Endothelial cell of umbilical vein (primary cell): ENCODE measurements around the gene KIF9. TPM values are rescaled to one million over a fixed set of nuclear protein-coding genes. Genes with fewer than 3 reads are reported as not detected.

Experiments
- BruUV-seq: library from RNA; stranded (reverse); fragments of 400-500 nt; replicated peaks from 2 replicates; lab custom pipeline; 2021; lab: Mats Ljungman, UMichigan
- CTCF ChIA-PET: fragments of 300-600, 350-600 bp; sonication (Branson Sonifier 250); formaldehyde crosslinking; loops from one replicate; lab custom pipeline; 2021; ENCODE audit warnings: antibody characterized with exemption, inconsistent platforms; lab: Charles Lee
- POLR2A ChIA-PET: fragments of 300-600, 350-600 bp; sonication (Branson Sonifier 250); formaldehyde crosslinking; loops from one replicate; lab custom pipeline; 2021; ENCODE audit warnings: antibody characterized with exemption, inconsistent platforms; lab: Charles Lee
- DNase-seq: peaks from one replicate; pipeline ENCODE4 v3.0.0-alpha.2; 2011; ENCODE audit warnings: low read depth, low spot score
- FAIRE-seq: peaks from 2 replicates; lab custom pipeline; 2011; peaks lifted over from hg19 to GRCh38; lab: Jason Lieb, UNC
- H2AFZ ChIP-seq: 2 replicates; pipeline ENCODE4 v1.6.0; 2012; ENCODE audit warnings: low read depth, low read length, control low read depth, inconsistent platforms
- H3K27ac ChIP-seq: 2 replicates; pipeline ENCODE4 v1.5.1; 2011; ENCODE audit warnings: low read depth, mild to moderate bottlenecking, control low read depth, low read length, moderate library complexity; ENCODE audit not compliant: insufficient read depth
- H3K27me3 ChIP-seq, 2 experiments: 2 replicates each; pipeline versions ENCODE4 v1.6.0 to v1.6.1; 2011; ENCODE audit warnings: low read length in 2 of 2, mixed read lengths in 1 of 2; ENCODE audit not compliant: control insufficient read depth in 2 of 2, insufficient read depth in 2 of 2
- H3K36me3 ChIP-seq, 2 experiments: 2 replicates in 1 of 2; 3 replicates in 1 of 2; pipeline ENCODE4 v1.5.1; 2011; ENCODE audit warnings: low read length in 2 of 2, mild to moderate bottlenecking in 1 of 2, moderate library complexity in 1 of 2; ENCODE audit not compliant: control insufficient read depth in 2 of 2, insufficient read depth in 2 of 2; ENCODE audit errors: extremely low read depth in 1 of 2
- H3K4me1 ChIP-seq: 3 replicates; pipeline ENCODE4 v1.5.1; 2011; ENCODE audit warnings: mild to moderate bottlenecking, low read length; ENCODE audit not compliant: control insufficient read depth, insufficient read depth; ENCODE audit errors: extremely low read depth
- H3K4me2 ChIP-seq: 2 replicates; pipeline ENCODE4 v1.6.1; 2011; ENCODE audit warnings: low read length, control low read depth, mixed read lengths; ENCODE audit not compliant: insufficient read depth
- H3K4me3 ChIP-seq, 3 experiments: fragments of 200-600 bp in 1 of 3; sonication (generic), shearing (Covaris generic) in 1 of 3; replicated peaks in 1 of 3; 2 replicates each; pipeline ENCODE4 v1.5.1; 2011 to 2016; ENCODE audit warnings: control low read depth in 3 of 3, low read length in 3 of 3, mild to moderate bottlenecking in 2 of 3, inconsistent platforms in 1 of 3, low read depth in 1 of 3, moderate library complexity in 1 of 3; ENCODE audit not compliant: insufficient read depth in 1 of 3
- H3K79me2 ChIP-seq: 2 replicates; pipeline ENCODE4 v1.6.0; 2012; ENCODE audit warnings: low read length, inconsistent platforms; ENCODE audit not compliant: control insufficient read depth, insufficient read depth
- H3K9ac ChIP-seq: replicated peaks from 2 replicates; pipeline ENCODE3; 2011; ENCODE audit warnings: low read length, control low read depth; ENCODE audit not compliant: insufficient read depth; ENCODE audit errors: extremely low read depth
- H3K9me1 ChIP-seq: replicated peaks from 3 replicates; pipeline ENCODE4 v1.6.0; 2011; ENCODE audit warnings: mild to moderate bottlenecking, low read length; ENCODE audit not compliant: control insufficient read depth, insufficient read depth; ENCODE audit errors: extremely low read depth
- H3K9me3 ChIP-seq: replicated peaks from 2 replicates; pipeline ENCODE4 v1.5.1; 2012; ENCODE audit warnings: low read length, inconsistent platforms; ENCODE audit not compliant: control insufficient read depth, insufficient read depth
- H4K20me1 ChIP-seq: replicated peaks from 2 replicates; pipeline ENCODE3; 2011; ENCODE audit warnings: mild to moderate bottlenecking, low read length; ENCODE audit not compliant: control insufficient read depth, insufficient read depth; ENCODE audit errors: extremely low read depth
- EZH2 ChIP-seq: IDR thresholded peaks from 2 replicates; pipeline ENCODE4 v1.6.1; 2012; ENCODE audit warnings: borderline replicate concordance, low read depth, mild to moderate bottlenecking, moderate library complexity, low read length, inconsistent platforms; ENCODE audit not compliant: severe bottlenecking
- FOS ChIP-seq: IDR thresholded peaks from 2 replicates; pipeline ENCODE4 v1.6.1; 2011; ENCODE audit warnings: mild to moderate bottlenecking, low read length, moderate library complexity, borderline replicate concordance; ENCODE audit not compliant: insufficient read depth
- GATA2 ChIP-seq: IDR thresholded peaks from 2 replicates; pipeline ENCODE4 v1.7.0; 2011; ENCODE audit warnings: low read depth, mild to moderate bottlenecking, moderate library complexity, mixed read lengths, low read length; ENCODE audit not compliant: insufficient read length, insufficient read depth
- JUN ChIP-seq: IDR thresholded peaks from 2 replicates; pipeline ENCODE4 v1.6.1; 2011; ENCODE audit warnings: borderline replicate concordance, low read depth; ENCODE audit not compliant: insufficient read length, insufficient read depth
- MYC ChIP-seq: IDR thresholded peaks from one replicate; pipeline ENCODE4 v1.6.1; 2011; ENCODE audit warnings: mild to moderate bottlenecking, low read depth, low read length
- POLR2A ChIP-seq: IDR thresholded peaks from 2 replicates; pipeline ENCODE4 v1.6.1; 2012; ENCODE audit warnings: low read depth, mild to moderate bottlenecking, control low read depth, low read length
- POLR2AphosphoS5 ChIP-seq: IDR thresholded peaks from 2 replicates; pipeline ENCODE4 v1.6.1; 2012; ENCODE audit warnings: low read depth, mild to moderate bottlenecking, control low read depth, low read length, moderate library complexity; ENCODE audit not compliant: insufficient read depth
- dilution Hi-C: fragments of 300-500 bp; cut with MboI; formaldehyde crosslinking; loops from one replicate; pipeline ENCODE4 v1.15.0; 2019; ENCODE audit warnings: low sequenced_read_pairs; ENCODE audit not compliant: extremely low pct_ligation_motif_present
- intact Hi-C: fragments of 100-400 bp; cut with micrococcal nuclease; formaldehyde crosslinking; loops from one replicate; pipeline ENCODE4 v1.10.0; 2022
- polyA plus RNA-seq, 4 experiments: library from polyadenylated mRNA; depleted of rRNA in 3 of 4; stranded (reverse) in 3 of 4; unstranded in 1 of 4; fragments of >200 nt; gene quantifications; 2 replicates each; pipeline versions ENCODE4 v1.2.1 to v1.2.3, GENCODE V29; 2011 to 2012; ENCODE audit warnings: missing spikeins in 1 of 4
- total RNA-seq: library from RNA; stranded (reverse); gene quantifications from 2 replicates; pipeline ENCODE4 v1.2.3, GENCODE V29; 2021
- TF ChIP-seq, protein P1 (sequence below): IDR thresholded peaks from 2 replicates; pipeline ENCODE4 v1.6.1; 2011; ENCODE audit not compliant: insufficient read depth, insufficient read length
- TF ChIP-seq, protein P2 (sequence below), 2 donors: IDR thresholded peaks; 1 replicate in 1 of 2; 2 replicates in 1 of 2; pipeline ENCODE4 v1.5.1; 2011; ENCODE audit warnings: low read length in 2 of 2, mild to moderate bottlenecking in 2 of 2, moderate library complexity in 2 of 2, control low read depth in 1 of 2, inconsistent platforms in 1 of 2, low read depth in 1 of 2; ENCODE audit not compliant: insufficient read depth in 1 of 2; ENCODE audit errors: extremely low read depth in 1 of 2

KIF9 gene
- total and polyA plus RNA-seq, 2 donors (not counting 3 experiments of a cell fraction or from before 2014, with no cell fraction given), result 20.5 to 22.4 TPM

DNA sequence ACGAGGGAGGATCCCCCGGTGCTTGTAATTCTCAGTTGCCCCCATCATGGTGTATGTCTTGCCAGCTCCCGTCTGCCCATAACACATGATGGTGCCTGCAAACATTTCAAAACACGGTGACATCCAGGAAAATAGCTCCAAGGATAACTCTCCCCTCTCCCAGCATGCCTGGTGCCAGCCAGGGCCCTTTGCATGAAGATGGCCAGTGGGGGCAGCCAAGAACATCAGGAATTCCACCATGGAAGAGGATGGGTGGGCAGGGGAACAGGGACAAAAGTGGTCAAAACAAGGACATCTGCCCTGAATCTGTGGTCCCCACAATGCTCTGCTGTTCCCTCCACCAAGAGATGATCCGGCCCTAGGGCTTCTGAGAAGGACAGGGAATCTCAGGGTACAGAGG is 9.0 kb downstream of the KIF9 start:
- TF ChIP-seq, protein P1, sequence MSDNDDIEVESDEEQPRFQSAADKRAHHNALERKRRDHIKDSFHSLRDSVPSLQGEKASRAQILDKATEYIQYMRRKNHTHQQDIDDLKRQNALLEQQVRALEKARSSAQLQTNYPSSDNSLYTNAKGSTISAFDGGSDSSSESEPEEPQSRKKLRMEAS, result no peak
- TF ChIP-seq JUN (no peak), FOS (no peak), GATA2 (no peak), POLR2A (no peak), MYC (no peak), POLR2AphosphoS5 (no peak), EZH2 (no peak)
- TF ChIP-seq, protein P2, sequence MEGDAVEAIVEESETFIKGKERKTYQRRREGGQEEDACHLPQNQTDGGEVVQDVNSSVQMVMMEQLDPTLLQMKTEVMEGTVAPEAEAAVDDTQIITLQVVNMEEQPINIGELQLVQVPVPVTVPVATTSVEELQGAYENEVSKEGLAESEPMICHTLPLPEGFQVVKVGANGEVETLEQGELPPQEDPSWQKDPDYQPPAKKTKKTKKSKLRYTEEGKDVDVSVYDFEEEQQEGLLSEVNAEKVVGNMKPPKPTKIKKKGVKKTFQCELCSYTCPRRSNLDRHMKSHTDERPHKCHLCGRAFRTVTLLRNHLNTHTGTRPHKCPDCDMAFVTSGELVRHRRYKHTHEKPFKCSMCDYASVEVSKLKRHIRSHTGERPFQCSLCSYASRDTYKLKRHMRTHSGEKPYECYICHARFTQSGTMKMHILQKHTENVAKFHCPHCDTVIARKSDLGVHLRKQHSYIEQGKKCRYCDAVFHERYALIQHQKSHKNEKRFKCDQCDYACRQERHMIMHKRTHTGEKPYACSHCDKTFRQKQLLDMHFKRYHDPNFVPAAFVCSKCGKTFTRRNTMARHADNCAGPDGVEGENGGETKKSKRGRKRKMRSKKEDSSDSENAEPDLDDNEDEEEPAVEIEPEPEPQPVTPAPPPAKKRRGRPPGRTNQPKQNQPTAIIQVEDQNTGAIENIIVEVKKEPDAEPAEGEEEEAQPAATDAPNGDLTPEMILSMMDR (IDR thresholded peaks at IDR 0.05; ENCODE audit: extremely low read depth in 1 of 2, insufficient read depth in 1 of 2, low read depth in 1 of 2, low read length in 2 of 2), result no peak
- BruUV-seq, result no TSS peak
- FAIRE-seq, result no peak
- CTCF ChIA-PET, result interaction anchor here (1.2 kb wide), 1 partner anchor 22 kb away, joined by 3 read pairs; no protein-coding TSS in a partner anchor
- H3K4me3 ChIP-seq, result no peak overlapping the region
- intact Hi-C loops (no loop called here), dilution Hi-C loops (no loop called here)
- no peaks in the 10 kb centered on the region for H3K27me3 ChIP-seq
- no peak for DNase-seq
- no peak overlapping the region for H3K4me2 ChIP-seq
- H2AFZ ChIP-seq, result no peak overlapping the region
- no peak overlapping the region for H3K27ac ChIP-seq
- no peak overlapping the region for H3K9ac ChIP-seq
- H3K79me2 ChIP-seq, result no peaks in the 10 kb centered on the region
- no peaks in the 10 kb centered on the region for H3K9me3 ChIP-seq
- H4K20me1 ChIP-seq, result no peaks in the 10 kb centered on the region
- H3K9me1 ChIP-seq, result no peaks in the 10 kb centered on the region
- H3K36me3 ChIP-seq, result peaks cover 0 to 5% of the 10 kb centered on the region in 2 experiments
- POLR2A ChIA-PET, result no interaction called here
- H3K4me1 ChIP-seq, result no peaks in the 10 kb centered on the region
